Peyer's patch (tissue), 4 donors: ENCODE measurements around the gene TPRN. TPM values are rescaled to one million over a fixed set of nuclear protein-coding genes. Genes with fewer than 3 reads are reported as not detected.

Source experiments
- DNase-seq, 3 donors: peaks; one replicate each; pipeline ENCODE4 v3.0.0-alpha.2; 2017 to 2019
- H3K27ac ChIP-seq, 4 donors: fragments of 200-600 bp; sonication (generic); one replicate each; pipeline ENCODE4 v1.5.1; 2016 to 2019
- H3K27me3 ChIP-seq, 2 donors: fragments of 200-600 bp; sonication (generic); one replicate each; pipeline ENCODE4 v1.5.1; 2019
- H3K36me3 ChIP-seq, 3 donors: fragments of 200-600 bp; sonication (generic); one replicate each; pipeline ENCODE4 v1.5.1; 2016 to 2019
- H3K4me1 ChIP-seq, 4 donors: fragments of 200-600 bp; sonication (generic); one replicate each; pipeline ENCODE4 v1.5.1; 2016 to 2019
- H3K4me3 ChIP-seq, 4 donors: fragments of 200-600 bp; sonication (generic); 1 replicate in 3 of 4; 2 replicates in 1 of 4; pipeline ENCODE4 v1.5.1; 2016 to 2019; ENCODE audit warnings: mild to moderate bottlenecking in 1 of 4
- H3K9me3 ChIP-seq, 4 donors: fragments of 200-600 bp; sonication (generic); one replicate each; pipeline ENCODE4 v1.5.1; 2016 to 2019; ENCODE audit warnings: mild to moderate bottlenecking in 1 of 4
- CTCF ChIP-seq, 6 experiments: fragments of 450-650 bp in 4 of 6; fragments of 200-600 bp in 2 of 6; sonication (generic) in 1 of 6; IDR thresholded peaks; one replicate each; pipeline ENCODE4 v1.5.1; 2017 to 2019; ENCODE audit warnings: antibody characterized with exemption in 6 of 6, mild to moderate bottlenecking in 3 of 6, moderate library complexity in 1 of 6
- POLR2A ChIP-seq, 2 donors: fragments of 450-650 bp; IDR thresholded peaks; one replicate each; pipeline ENCODE4 v1.5.1; 2017; ENCODE audit warnings: antibody characterized with exemption in 2 of 2, mild to moderate bottlenecking in 2 of 2, moderate library complexity in 2 of 2
- total RNA-seq, 4 donors: library from RNA; depleted of rRNA; stranded (reverse); fragments of >200 nt; gene quantifications; one replicate each; pipeline ENCODE4 v1.1.0, GENCODE V29; 2016

TPRN gene
- total RNA-seq, 4 donors from 2014 or later: 28.1 to 167 (median 130) TPM

GRCh38 chr9:137215196-137215986, 14.8 kb upstream of the TPRN start:
- H3K27me3 ChIP-seq: no peaks in the 10 kb centered on the region
- no peaks in the 10 kb centered on the region for H3K9me3 ChIP-seq
- H3K4me1 ChIP-seq: peaks cover 0 to 26% (median 2%) of the 10 kb centered on the region in 4 donors
- TF ChIP-seq POLR2A (IDR thresholded peaks at IDR 0.05) (no peak), CTCF (IDR thresholded peaks at IDR 0.05) (no peak)
- DNase-seq: no peak
- H3K36me3 ChIP-seq: peaks cover 0 to 15% (median 0%) of the 10 kb centered on the region in 3 donors
- no peak overlapping the region for H3K4me3 ChIP-seq
- no peak overlapping the region for H3K27ac ChIP-seq

- Histone ChIP-seq H3K4me1 (peaks cover 0 to 26% (median 2%) of the 10 kb centered on the region in 4 donors), H3K9me3 (no peaks in the 10 kb centered on the region), H3K27me3 (no peaks in the 10 kb centered on the region), H3K27ac (no peak overlapping the region), H3K4me3 (no peak overlapping the region), H3K36me3 (peaks cover 0 to 15% (median 0%) of the 10 kb centered on the region in 3 donors)
- TF ChIP-seq POLR2A (IDR thresholded peaks at IDR 0.05): no peak
- no peak for TF ChIP-seq CTCF (IDR thresholded peaks at IDR 0.05)
- DNase-seq: no peak
Measured at GRCh38 chr9:137214620-137215019, 14.1 kb upstream of the TPRN start.

GRCh38 chr9:137213160-137214060, 12.9 kb upstream of the TPRN start:
- H3K27ac ChIP-seq: no peak overlapping the region
- DNase-seq: no peak
- no peaks in the 10 kb centered on the region for H3K9me3 ChIP-seq
- no peak overlapping the region for H3K4me3 ChIP-seq
- H3K4me1 ChIP-seq: peaks cover 0 to 18% (median 2%) of the 10 kb centered on the region in 4 donors
- H3K27me3 ChIP-seq: no peaks in the 10 kb centered on the region
- H3K36me3 ChIP-seq: peaks cover 0 to 15% (median 0%) of the 10 kb centered on the region in 3 donors
- TF ChIP-seq POLR2A (IDR thresholded peaks at IDR 0.05) (no peak), CTCF (IDR thresholded peaks at IDR 0.05) (peak in 2 of 6 experiments; percentile 18 to 22)

GRCh38 chr9:137212520-137212919, 12.0 kb upstream of the TPRN start:
- Histone ChIP-seq H3K4me3 (no peak overlapping the region), H3K4me1 (peaks cover 0 to 12% (median 2%) of the 10 kb centered on the region in 4 donors)

More at GRCh38 chr9:137212520-137212919, 12.0 kb upstream of the TPRN start:
- H3K36me3 ChIP-seq: peaks cover 0 to 15% (median 0%) of the 10 kb centered on the region in 3 donors
- no peaks in the 10 kb centered on the region for H3K27me3 ChIP-seq
- H3K9me3 ChIP-seq: no peaks in the 10 kb centered on the region
- no peak for DNase-seq
- H3K27ac ChIP-seq: no peak overlapping the region
- no peak for TF ChIP-seq POLR2A (IDR thresholded peaks at IDR 0.05)
- no peak for TF ChIP-seq CTCF (IDR thresholded peaks at IDR 0.05)
